Head of caudate nucleus (tissue), 42 donors: Measurements from ENCODE around the gene RARB.

Experiments used
- DNase-seq, 42 donors: peaks; one replicate each; pipeline versions ENCODE4 v3.0.0 to v3.0.0-alpha.2; 2020 to 2021; ENCODE audit warnings: mixed read lengths in 7 of 42
- intact Hi-C: fragments of 100-400 bp; cut with DNase I; formaldehyde crosslinking; loops from one replicate; pipeline ENCODE4 v1.15.0; 2022

Gene RARB

DNA sequence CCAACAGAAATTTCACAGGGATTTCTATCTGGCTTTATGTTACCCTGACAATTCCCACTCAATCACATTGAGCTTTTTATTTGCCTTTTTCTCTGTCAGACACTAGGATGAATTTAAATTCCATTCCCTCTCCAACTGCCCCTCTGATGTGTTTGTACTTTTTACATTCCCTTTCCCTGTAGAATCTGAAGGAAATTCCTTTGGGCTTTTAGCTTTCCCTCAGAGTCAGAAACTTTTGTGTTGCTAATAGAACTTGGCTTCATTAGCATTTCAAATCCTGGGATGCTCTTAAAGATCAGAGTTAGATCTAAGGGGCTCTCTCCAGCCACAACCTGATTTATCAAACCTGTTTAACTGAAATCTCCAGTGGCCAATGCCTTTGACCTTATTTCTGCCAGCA lies 7.9 kb upstream of the RARB start:
- peak in 1 of 42 donors; percentile 7 for DNase-seq
- intact Hi-C loops, result no loop called here

DNA sequence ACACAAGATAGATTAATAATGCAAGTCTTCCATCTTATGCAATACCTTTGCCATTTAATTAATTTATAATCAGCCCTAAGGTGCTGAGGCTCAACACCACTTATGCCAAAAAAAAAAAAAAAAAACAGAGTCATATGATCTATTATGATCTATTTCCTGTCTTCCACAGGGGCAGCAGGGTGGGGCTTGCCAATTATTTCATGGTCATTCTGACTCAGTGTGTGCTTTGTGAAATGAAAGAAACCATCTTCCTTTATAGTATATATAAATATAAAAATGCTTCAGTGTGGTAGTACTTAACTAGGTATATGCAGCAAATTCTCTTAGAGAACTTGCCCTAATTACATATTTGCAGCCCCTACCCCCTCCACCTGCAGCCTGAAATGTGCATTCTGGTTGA lies 7.2 kb upstream of the RARB start:
- DNase-seq, result peak in 1 of 42 donors; percentile 3
- intact Hi-C loops, result no loop called here

DNA sequence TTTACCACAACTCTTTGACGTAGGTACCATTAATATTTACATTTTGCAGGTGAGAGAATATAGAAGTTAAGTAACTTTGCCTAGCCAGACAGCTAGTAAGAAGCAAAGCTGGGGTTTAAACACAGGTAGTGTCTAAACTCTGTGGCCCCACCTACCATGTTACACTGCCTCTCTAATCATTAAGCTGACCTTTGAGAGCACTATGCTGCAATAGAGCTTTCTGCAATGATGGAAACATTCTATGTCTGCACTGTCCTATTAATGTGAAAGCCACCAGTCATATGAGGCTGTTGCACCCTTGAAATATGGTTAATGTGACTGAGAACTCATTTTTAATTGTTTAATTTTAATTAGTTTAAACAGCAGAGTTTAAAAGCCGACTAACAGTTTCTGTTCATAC lies 6.3 kb upstream of the RARB start:
- intact Hi-C loops, result no loop called here
- no peak for DNase-seq

DNA sequence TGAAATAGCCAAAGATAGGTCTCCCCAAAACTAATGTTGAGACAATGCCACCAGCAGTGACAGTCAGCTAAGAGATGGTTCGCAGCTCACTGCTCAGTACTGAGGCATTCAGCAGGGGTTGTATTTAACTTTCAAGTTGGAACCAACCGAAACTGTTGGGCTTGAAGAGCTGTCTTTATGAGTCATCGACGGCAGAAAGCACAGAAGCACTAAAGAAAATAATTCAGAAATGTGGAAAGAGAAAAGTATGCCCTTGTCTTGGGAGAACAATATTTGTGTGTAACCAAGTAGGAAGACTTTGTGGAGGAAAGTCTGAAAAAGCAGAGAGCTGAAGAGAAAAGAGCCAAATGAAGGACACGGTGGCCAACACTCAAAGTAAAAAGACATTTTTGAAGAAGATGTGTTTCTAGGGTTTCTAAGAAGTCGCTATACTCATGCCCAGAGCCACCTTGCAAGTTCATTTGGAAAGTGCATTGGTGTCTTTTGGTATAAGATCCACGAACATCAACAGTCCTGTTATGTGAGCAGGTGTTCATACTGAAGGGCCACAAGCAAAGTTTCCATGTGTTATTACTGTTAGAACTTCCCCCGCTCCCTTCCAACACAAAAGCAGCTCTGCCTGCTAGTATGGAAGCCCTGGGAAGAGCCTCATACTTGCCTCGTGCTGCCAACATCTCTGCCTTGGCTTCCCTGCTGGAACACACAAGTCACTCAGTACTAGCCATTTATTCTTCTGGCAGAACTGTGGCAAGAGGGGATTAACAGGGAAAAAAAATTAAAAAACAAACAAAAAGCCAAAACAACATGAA lies 4.1 kb upstream of the RARB start:
- DNase-seq, result peak in 5 of 42 donors; percentile 25 to 60 (median 29)
- intact Hi-C loops, result no loop called here

DNA sequence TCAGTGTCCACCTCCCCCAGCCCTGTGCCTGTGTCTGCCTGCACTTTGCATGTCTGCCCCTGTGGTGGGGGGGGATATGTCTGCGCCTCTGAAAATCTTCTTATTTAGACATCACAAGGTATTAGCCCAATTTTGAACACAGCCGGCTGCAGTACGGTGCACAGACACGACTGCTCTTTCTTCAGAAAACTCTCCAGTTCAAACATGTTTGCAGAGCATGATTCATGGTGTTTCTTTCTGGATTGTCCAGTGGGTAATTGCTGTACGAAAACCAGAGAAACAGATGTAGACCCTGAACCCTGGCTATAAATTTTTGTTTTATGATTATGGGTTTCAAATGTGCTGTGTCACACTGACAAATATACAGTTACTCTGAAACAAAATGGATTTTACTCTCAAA lies 3.4 kb upstream of the RARB start:
- intact Hi-C loops, result no loop called here
- DNase-seq, result no peak

DNA sequence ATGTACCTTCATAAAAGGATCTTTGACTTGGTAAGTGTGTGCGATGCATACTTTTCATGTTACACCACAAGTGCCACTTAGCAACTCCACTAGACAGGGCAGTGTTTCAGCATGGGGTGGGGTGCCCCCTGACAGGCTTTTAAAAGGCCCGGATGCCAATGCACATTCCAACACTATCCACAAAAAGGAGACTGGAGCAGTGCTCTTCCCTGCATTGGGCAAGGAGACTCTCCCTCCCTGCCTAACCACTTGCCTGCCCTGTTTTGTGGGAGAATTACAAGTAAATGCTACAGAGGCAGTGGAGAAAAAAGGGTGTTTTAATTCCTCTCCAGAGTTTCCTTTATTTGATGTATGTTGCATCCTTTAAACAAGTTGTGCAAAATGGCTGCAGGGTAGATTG lies 1.7 kb upstream of the RARB start:
- DNase-seq, result no peak
- intact Hi-C loops, result no loop called here

DNA sequence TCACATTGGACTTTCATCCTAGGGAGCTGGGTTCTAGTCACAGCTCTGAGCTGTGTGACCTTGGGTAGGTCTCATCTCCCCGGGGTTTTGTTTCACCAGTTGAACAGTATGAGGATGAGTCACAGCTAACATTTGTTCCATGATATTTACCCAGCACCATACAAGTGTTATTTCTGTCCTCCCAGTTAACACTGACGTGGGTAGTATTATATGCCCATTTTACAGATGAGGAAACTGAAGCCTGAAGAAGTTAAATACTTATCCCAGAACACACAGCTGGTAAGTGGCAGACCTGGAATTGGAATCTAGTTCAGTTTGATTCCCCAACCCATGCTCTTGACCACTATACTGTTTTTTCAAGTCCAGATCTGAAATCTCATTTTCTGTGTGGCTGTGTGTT lies 908 bp upstream of the RARB start:
- intact Hi-C loops, result no loop called here

DNA sequence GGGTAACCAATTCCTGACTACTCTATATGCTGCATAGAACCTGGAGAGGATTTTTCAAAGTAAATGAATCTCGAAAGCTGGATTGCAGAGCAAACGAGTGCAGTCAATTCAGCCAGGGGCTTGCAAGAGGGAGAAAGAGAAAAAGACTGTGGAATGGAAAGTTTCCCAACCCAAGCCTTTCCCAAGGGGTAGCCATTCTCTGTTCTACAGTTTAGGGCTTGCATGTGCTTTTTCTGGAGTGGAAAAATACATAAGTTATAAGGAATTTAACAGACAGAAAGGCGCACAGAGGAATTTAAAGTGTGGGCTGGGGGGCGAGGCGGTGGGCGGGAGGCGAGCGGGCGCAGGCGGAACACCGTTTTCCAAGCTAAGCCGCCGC lies 511 bp upstream of the RARB start:
- no peak for DNase-seq
- intact Hi-C loops, result no loop called here

More for the DNA sequence above, 908 bp upstream of the RARB start:
- no peak for DNase-seq

DNA sequence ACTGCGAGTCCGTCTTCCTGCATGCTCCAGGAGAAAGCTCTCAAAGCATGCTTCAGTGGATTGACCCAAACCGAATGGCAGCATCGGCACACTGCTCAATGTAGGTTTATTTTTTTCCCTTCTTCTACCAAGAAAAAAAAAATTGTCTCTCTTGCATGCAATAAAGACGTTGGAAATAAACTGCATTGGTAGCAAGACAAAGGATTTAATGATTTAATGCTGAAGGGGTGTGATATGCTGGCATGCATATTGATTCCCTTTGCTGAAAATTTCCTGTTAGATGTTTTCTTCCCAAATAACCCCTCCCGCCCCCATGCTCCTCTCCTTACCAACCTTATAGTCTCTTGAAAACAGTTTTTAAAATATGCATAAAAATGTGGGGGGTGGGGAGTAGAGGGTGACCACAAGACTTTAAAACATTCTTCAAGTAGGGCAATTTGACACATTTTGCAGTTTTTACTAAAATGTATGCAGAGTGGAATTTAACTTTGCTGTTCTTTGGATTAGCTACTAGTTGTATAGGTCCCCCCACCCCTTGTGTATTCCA lies 799 bp downstream of the RARB start:
- intact Hi-C loops, result no loop called here
- peak in 1 of 42 donors; percentile 22 for DNase-seq

DNA sequence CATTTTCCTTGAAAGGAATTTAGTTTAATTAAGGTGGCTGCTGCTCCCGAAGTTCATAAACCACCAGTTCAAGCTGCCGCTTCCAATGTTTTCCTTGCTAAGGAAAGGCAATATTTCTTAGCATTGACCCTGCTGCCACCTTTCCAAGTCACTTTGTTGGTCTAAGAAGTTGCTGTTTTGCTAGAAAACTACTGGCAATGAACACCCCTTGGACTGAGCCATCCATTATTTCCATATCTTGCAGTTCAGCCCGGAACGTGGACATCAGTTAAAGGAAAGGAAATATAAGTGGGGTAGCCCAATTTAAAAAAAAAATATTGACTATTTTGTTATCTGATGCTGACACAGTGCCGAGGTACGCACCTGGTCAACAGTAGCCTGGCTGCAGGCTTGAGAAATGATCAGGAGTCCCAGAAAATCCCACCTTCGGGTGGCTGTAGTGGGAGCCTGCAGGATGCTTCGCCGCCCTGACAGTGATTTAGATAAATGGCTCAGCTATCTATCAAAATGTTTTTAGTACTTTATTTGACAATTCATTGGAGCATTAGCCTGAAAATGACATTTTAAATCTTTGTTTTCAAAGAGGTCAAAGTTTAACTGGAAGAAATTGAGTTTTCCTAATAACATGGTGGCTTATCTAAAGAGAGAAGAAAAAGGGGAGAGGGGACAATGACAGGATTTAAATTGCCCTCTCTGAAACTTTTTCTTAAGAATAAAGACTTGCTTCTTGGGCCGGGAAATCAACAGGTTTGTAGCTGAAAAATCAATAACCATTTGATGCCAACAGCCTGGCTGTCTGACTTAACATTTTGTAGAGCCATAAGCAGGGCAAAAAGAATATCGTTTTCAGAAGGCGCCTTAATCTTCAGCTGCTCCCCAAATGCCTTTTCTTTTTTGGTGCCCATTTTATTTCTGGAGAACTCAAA lies 1.6 kb downstream of the RARB start:
- intact Hi-C loops, result no loop called here
- no peak for DNase-seq

DNA sequence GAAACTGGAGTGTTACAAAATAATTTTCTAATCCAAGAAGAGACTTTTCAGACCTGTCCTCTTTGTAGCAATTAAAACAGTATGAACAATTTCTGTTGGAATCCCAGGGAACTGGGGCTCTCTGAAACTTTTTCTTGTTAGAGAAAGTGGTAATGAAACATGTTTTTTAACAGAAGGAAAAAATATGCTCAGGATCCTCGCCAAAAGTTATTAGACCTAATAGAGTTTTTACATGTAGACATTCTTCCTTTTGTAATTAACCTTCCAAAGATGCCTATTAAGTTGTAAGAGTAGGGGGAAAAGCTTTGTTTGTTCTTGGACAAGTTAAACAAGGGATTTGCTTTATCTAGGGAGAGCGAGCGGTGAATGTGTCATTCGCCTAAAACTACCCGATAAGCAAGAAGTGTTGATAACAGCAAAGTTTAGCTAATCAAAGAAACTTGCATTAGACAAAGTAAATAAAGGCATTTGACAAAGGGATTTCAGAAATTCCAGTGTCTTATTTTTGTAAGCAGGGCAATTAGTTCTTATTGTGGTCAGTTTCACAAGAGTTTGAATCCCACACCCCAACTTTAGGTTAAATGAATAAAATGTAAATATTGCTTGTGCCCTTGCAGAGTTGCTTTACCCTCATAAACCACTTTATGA lies 2.3 kb downstream of the RARB start:
- DNase-seq, result no peak
- intact Hi-C loops, result no loop called here

DNA sequence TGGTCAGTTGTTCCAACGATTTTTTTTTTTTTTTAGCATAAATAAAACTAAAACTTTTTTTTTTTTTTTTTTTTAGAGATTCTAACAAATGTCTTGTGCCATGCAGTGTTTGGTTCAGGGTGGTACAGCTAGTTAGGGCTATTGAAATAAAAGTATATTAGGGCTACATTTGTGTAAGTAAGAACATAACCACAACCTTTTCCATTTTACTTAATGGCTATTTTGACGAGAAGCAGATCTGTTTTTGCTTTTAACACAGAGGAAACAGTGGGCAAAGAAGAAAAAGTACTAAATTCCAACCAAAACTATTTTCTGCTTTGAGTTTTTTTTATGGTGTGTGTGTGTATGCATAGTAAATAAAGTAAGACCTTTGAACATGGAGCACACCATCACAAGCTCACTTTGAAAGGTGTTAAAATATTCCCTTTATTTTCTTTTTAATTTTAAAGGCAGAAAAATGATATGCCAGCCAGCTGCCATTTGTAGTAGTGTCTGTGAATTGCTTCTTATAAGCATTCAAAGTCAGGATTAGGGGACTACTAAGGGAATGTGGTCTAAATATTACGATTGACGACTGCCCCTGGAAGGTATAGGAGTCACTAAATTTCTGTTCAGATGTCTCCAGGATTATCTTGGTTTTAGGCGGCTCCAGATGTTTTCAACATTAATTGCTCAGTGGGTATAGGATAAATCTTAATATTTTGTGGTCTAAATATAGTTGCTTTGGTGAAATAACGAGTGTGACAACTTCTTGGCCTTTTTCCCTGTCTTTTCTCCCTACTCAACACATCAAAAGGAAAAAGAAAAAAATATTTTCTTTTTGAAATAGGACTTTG lies 3.1 kb downstream of the RARB start:
- no peak for DNase-seq
- intact Hi-C loops, result no loop called here

DNA sequence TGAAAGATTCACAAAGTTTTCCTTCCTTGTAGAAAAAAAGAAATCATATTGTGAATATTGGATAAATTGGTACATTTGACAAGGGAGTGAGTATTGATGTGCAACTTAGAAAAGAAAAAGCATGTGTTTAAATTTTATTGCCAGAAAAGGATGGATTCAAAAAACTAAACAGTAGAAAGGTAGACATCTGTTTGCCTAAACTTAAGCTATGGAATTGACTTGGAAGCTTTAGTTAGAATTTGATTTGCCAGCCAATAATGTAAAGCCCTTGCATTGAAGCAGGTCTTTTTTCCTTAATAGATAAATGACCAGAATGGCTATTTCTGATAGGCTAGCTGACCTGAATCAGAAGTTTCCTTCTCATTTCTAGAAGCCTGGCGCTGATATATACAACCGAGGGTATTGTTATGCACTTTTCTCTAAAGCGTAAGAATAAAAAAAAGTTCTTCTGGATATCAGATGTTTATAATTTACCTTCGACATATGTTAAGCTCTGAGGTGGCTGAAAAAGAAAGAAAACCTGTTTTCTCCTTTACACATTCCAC lies 4.2 kb downstream of the RARB start:
- intact Hi-C loops, result no loop called here
- no peak for DNase-seq

DNA sequence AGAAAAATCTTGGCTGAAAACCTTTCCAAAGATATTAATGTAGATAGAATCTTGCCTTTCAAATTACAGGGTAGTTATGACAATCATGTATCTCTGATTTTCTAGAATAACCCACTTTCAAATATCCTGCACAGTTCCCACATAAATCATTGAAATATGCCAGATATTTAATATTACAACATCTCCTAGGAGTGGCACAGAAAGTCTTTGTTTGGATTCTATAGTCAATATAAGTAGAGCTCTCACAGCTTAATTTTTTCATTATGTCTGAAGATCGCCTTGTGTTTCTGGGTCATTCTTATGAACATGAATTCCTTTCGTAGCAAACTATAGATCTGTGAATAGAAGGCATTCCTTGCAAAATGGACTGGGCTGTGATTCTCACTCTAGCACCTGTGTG lies 5.0 kb downstream of the RARB start:
- intact Hi-C loops, result no loop called here
- DNase-seq, result no peak

DNA sequence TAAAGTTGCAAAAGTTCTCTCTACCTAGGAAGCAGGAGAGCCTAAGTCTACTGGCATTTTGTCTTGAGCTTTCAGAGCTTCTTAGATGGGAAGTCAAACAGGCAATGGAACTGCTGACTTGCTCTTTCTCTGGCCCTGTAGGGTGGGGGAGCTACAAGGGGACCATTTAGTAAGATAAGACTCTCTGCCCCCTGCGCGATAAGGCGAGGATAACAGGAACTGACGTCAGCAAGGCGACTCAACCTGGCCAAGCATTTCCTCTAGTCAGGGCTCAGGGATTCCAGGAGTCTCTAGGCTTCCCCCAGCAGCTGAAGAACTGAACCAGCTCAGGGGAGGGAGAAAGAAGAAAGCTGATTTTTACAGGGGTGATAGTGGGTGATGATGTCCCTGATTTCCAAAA lies 5.8 kb downstream of the RARB start:
- intact Hi-C loops, result loop anchor here (1.0 kb wide), 1 partner anchor 11 kb away; no protein-coding TSS in a partner anchor

DNA sequence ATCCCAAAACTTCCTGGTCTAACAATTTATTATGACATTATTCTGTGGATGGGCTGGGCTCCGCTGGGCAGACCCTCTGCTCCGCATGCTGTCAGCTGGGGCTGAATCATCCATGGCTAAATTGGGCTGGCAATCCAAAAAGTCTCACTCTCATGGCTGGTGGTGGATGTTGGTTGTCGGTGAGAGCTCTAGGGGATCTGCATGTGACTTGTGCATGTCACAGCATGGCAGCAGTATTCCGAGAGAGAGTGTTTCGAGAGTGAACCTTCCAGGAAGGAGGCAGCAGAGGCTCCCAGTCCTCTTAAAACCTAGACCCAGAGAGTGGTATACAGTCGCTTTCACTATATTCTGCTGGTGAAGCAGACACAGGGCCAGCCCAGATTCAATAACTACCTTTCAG lies 9.9 kb downstream of the RARB start:
- no peak for DNase-seq
- intact Hi-C loops, result no loop called here

More for the DNA sequence above, 5.8 kb downstream of the RARB start:
- DNase-seq, result peak in 12 of 42 donors; percentile 26 to 60 (median 32)

DNA sequence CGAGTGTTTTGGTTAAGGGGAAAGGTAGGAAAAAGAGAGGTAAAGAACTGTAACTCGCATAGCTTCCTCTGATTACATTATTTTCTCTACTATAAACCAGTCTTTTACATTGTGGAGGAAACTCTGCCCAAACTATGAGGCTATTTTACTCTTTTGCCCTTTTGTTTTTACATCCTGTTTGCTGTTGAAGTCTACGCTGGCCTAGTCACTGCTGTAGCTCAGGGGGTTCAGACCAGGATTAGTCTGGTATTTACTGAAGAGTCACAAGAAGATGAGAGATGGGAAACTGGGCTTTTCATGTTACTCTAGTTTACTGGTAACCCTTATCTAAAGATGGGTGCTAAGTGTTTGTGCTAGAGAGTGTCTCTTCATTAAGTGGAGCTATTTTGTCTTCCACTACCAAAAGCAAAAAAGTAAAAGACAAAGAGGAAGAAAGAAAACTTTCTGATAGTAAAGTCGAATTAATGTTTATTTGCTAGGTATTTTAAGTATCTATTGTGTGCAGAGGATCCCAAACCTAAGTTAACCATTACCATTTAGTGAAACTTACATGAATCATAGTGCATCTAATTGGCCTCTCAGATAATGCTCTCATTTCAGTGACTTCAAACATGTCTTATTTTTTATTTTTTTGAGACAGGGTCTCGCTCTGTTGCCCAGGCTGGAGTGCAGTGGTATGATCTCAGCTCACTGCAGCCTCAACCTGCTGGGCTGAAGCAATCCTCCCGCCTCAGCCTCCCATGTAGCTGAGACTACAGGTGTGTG lies 10.9 kb downstream of the RARB start:
- DNase-seq, result no peak
- intact Hi-C loops, result no loop called here
